MM.1S (cell line): ENCODE results near the gene CCDC40.

Source experiments
- EZH2 ChIP-seq: fragments of 300-600 bp; sonication (generic); optimal IDR thresholded peaks from 2 replicates; pipeline ENCODE3; 2017; ENCODE audit warnings: low read depth, mild to moderate bottlenecking, antibody characterized with exemption, low read length, mixed read lengths
- EZH2phosphoT487 ChIP-seq: fragments of 300-600 bp; sonication (generic); IDR thresholded peaks from 2 replicates; pipeline ENCODE4 v1.6.1; 2018; ENCODE audit warnings: antibody characterized with exemption, low read length
- TF ChIP-seq, protein P1 (sequence below): fragments of 300-600 bp; sonication (generic); IDR thresholded peaks from 2 replicates; pipeline ENCODE4 v1.5.1; 2016; ENCODE audit warnings: antibody characterized with exemption, low read length, mixed read lengths

DNA sequence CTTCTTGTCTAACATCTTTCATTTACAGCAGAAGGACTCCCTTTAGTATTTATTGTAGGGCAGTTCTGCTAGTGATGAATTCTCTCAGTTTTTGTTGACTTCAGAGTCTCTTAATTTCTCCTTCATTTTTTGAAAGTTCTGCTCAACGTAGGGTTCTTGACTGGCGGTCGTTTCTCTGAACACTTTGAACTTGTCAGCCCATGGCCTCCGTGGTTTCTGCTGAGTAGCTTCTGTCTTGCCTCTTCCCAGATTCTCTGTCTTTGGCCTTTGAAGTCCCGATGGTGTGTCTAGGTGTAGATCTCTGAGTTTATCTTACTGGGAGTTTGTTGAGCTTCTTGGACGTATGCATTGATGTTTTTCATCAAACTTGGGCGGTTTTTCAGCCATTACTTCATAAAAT lies 78.3 kb downstream of the CCDC40 start:
- TF ChIP-seq, protein P1, sequence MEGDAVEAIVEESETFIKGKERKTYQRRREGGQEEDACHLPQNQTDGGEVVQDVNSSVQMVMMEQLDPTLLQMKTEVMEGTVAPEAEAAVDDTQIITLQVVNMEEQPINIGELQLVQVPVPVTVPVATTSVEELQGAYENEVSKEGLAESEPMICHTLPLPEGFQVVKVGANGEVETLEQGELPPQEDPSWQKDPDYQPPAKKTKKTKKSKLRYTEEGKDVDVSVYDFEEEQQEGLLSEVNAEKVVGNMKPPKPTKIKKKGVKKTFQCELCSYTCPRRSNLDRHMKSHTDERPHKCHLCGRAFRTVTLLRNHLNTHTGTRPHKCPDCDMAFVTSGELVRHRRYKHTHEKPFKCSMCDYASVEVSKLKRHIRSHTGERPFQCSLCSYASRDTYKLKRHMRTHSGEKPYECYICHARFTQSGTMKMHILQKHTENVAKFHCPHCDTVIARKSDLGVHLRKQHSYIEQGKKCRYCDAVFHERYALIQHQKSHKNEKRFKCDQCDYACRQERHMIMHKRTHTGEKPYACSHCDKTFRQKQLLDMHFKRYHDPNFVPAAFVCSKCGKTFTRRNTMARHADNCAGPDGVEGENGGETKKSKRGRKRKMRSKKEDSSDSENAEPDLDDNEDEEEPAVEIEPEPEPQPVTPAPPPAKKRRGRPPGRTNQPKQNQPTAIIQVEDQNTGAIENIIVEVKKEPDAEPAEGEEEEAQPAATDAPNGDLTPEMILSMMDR = no peak
- TF ChIP-seq EZH2phosphoT487 (no peak), EZH2 (no peak)
